Trophoblast cell (in vitro differentiated cells and primary cell): ENCODE data around the gene FLRT2.
A peak's percentile ranks its signal among the peaks of the same experiment; 100 is the strongest.

Source experiments
- DNase-seq, 2 donors: peaks; one replicate each; pipeline ENCODE4 v3.0.0-alpha.2; 2016
- H2AFZ ChIP-seq: 2 replicates; pipeline ENCODE4 v1.6.1; 2013; ENCODE audit warnings: low read length, moderate library complexity, mild to moderate bottlenecking; ENCODE audit not compliant: insufficient read depth, poor library complexity
- H2AK5ac ChIP-seq: 2 replicates; pipeline ENCODE4 v1.6.1; 2013; ENCODE audit warnings: mild to moderate bottlenecking, low read length
- H2BK120ac ChIP-seq: 2 replicates; pipeline ENCODE4 v1.6.1; 2013; ENCODE audit warnings: low read length, mild to moderate bottlenecking, moderate library complexity; ENCODE audit not compliant: insufficient read depth, poor library complexity
- H2BK12ac ChIP-seq: 2 replicates; pipeline ENCODE4 v1.6.1; 2013; ENCODE audit warnings: mild to moderate bottlenecking, low read length, moderate library complexity
- H2BK5ac ChIP-seq: 2 replicates; pipeline ENCODE4 v1.6.1; 2013; ENCODE audit warnings: low read length, low read depth, moderate library complexity, mild to moderate bottlenecking; ENCODE audit not compliant: poor library complexity
- H3K14ac ChIP-seq: 2 replicates; pipeline ENCODE4 v1.6.1; 2013; ENCODE audit warnings: mild to moderate bottlenecking, low read length
- H3K18ac ChIP-seq: 2 replicates; pipeline ENCODE4 v1.6.1; 2013; ENCODE audit warnings: mild to moderate bottlenecking, low read length
- H3K23ac ChIP-seq: 2 replicates; pipeline ENCODE4 v1.6.1; 2013; ENCODE audit warnings: low read length
- H3K27ac ChIP-seq: 2 replicates; pipeline ENCODE4 v1.5.1; 2013; ENCODE audit warnings: low read depth, mild to moderate bottlenecking, inconsistent platforms, low read length, moderate library complexity
- H3K27me3 ChIP-seq: 2 replicates; pipeline ENCODE4 v1.6.1; 2013; ENCODE audit warnings: inconsistent platforms, mild to moderate bottlenecking, low read length, moderate library complexity; ENCODE audit not compliant: insufficient read depth
- H3K36me3 ChIP-seq, 2 experiments: 1 replicate in 1 of 2; 2 replicates in 1 of 2; pipeline ENCODE4 v1.6.1; 2013; ENCODE audit warnings: low read length in 2 of 2, mild to moderate bottlenecking in 2 of 2, moderate library complexity in 1 of 2; ENCODE audit not compliant: insufficient read depth in 2 of 2, control insufficient read depth in 1 of 2
- H3K4ac ChIP-seq: 2 replicates; pipeline ENCODE4 v1.6.1; 2013; ENCODE audit warnings: low read depth, mild to moderate bottlenecking, low read length, moderate library complexity
- H3K4me1 ChIP-seq, 2 experiments: 1 replicate in 1 of 2; 2 replicates in 1 of 2; pipeline ENCODE4 v1.6.1; 2013; ENCODE audit warnings: low read length in 2 of 2, mild to moderate bottlenecking in 2 of 2, moderate library complexity in 1 of 2; ENCODE audit not compliant: insufficient read depth in 2 of 2, control insufficient read depth in 1 of 2
- H3K4me2 ChIP-seq: 2 replicates; pipeline ENCODE4 v1.6.1; 2013; ENCODE audit warnings: inconsistent platforms, mild to moderate bottlenecking, low read length, moderate library complexity
- H3K4me3 ChIP-seq: 2 replicates; pipeline ENCODE4 v1.5.1; 2013; ENCODE audit warnings: mild to moderate bottlenecking, low read depth, low read length, inconsistent platforms
- H3K79me1 ChIP-seq: one replicate; pipeline ENCODE4 v1.6.1; 2013; ENCODE audit warnings: low read length
- H3K79me2 ChIP-seq: 2 replicates; pipeline ENCODE4 v1.6.1; 2013; ENCODE audit warnings: low read length, mild to moderate bottlenecking; ENCODE audit not compliant: control insufficient read depth, insufficient read depth, poor library complexity
- H3K9ac ChIP-seq: 2 replicates; pipeline ENCODE4 v1.6.1; 2013; ENCODE audit warnings: mild to moderate bottlenecking, low read length
- H3K9me3 ChIP-seq: 2 replicates; pipeline ENCODE4 v1.6.1; 2013; ENCODE audit warnings: low read depth, mild to moderate bottlenecking, control low read depth, inconsistent platforms, low read length; ENCODE audit not compliant: insufficient read depth
- H4K12ac ChIP-seq: 2 replicates; pipeline ENCODE4 v1.6.1; 2013; ENCODE audit warnings: low read depth, mild to moderate bottlenecking, low read length, moderate library complexity
- H4K8ac ChIP-seq: 2 replicates; pipeline ENCODE4 v1.6.1; 2013; ENCODE audit warnings: low read depth, mild to moderate bottlenecking, low read length, moderate library complexity
- H4K91ac ChIP-seq: one replicate; pipeline ENCODE4 v1.6.1; 2013; ENCODE audit warnings: low read depth, mild to moderate bottlenecking, low read length, moderate library complexity
- WGBS: extraction: QIAGEN DNeasy Blood & Tissue Kit; methylation state at CpG from one replicate; pipeline ENCODE4 v1.1.7; 2013; ENCODE audit warnings: missing lambda C conversion rate; ENCODE audit not compliant: insufficient read length, insufficient coverage; ENCODE audit errors: extremely low coverage; 5-methylcytosine and 5-hydroxymethylcytosine counted together

The FLRT2 gene

DNA sequence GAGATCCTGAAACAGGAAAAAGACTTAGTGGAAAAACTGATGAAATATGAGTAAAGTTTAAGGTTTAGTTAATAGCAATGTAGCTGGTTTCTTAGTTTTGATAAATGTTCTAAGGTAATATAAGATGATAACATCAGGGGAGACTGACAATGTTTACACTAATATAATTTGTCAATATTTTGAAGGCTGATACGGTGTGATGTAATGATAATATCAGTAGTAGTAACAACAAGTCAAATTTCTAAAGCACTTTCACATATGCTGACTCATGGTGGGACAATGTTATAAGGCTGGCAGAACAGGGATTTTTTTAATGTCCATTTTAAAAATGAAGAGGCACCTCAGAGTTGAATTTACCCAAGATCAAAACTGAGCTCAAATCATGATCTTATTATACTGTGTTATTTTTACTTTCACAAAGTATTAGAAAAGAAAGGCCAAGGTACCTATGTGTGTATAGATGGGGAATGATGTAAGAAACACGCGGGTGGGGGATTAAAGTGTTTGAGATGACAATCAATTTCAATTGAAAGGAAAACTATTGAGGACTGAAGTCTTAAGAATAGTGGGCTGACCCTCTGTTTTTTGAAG is 2.4 kb upstream of the FLRT2 start:
- H2AK5ac ChIP-seq = no peak overlapping the region
- no peak overlapping the region for H4K12ac ChIP-seq
- no peak overlapping the region for H3K14ac ChIP-seq
- H3K9ac ChIP-seq = no peak overlapping the region
- H2AFZ ChIP-seq = no peak overlapping the region
- H3K36me3 ChIP-seq = no peaks in the 10 kb centered on the region
- H2BK12ac ChIP-seq = no peak overlapping the region
- no peak overlapping the region for H3K18ac ChIP-seq
- H3K4me1 ChIP-seq = peaks cover 8 to 14% of the 10 kb centered on the region in 2 experiments
- no peak overlapping the region for H3K4me2 ChIP-seq
- WGBS = no CpG with 5 or more reads among the region's 3 CpGs
- no peak overlapping the region for H3K27ac ChIP-seq
- no peak overlapping the region for H3K4ac ChIP-seq
- H3K79me2 ChIP-seq = no peaks in the 10 kb centered on the region
- peaks cover 2% of the 10 kb centered on the region for H3K9me3 ChIP-seq
- H2BK5ac ChIP-seq = no peak overlapping the region
- H3K4me3 ChIP-seq = no peak overlapping the region
- H4K91ac ChIP-seq = no peak overlapping the region
- no peak overlapping the region for H4K8ac ChIP-seq
- no peak overlapping the region for H2BK120ac ChIP-seq
- H3K79me1 ChIP-seq = peaks cover 7% of the 10 kb centered on the region
- H3K23ac ChIP-seq = no peak overlapping the region
- H3K27me3 ChIP-seq = peaks cover 19% of the 10 kb centered on the region
- no peak for DNase-seq

GRCh38 chr14:85528080-85528896 is 1.7 kb upstream of the FLRT2 start:
- peaks cover 2% of the 10 kb centered on the region for H3K9me3 ChIP-seq
- DNase-seq = no peak
- H3K27ac ChIP-seq = no peak overlapping the region
- no peak overlapping the region for H3K4ac ChIP-seq
- no peak overlapping the region for H4K12ac ChIP-seq
- no peak overlapping the region for H3K9ac ChIP-seq
- no CpG with 5 or more reads among the region's 7 CpGs for WGBS
- H3K27me3 ChIP-seq = peaks cover 21% of the 10 kb centered on the region
- H3K4me2 ChIP-seq = peak overlapping the region; percentile 82
- H3K14ac ChIP-seq = no peak overlapping the region
- H4K91ac ChIP-seq = no peak overlapping the region
- H4K8ac ChIP-seq = no peak overlapping the region
- no peak overlapping the region for H2AFZ ChIP-seq
- H3K79me1 ChIP-seq = peaks cover 8% of the 10 kb centered on the region
- peaks cover 1% of the 10 kb centered on the region for H3K79me2 ChIP-seq
- no peak overlapping the region for H3K18ac ChIP-seq
- H3K23ac ChIP-seq = no peak overlapping the region
- H3K4me1 ChIP-seq = peaks cover 8 to 16% of the 10 kb centered on the region in 2 experiments
- H2AK5ac ChIP-seq = no peak overlapping the region
- no peak overlapping the region for H2BK5ac ChIP-seq
- no peak overlapping the region for H2BK120ac ChIP-seq
- no peak overlapping the region for H2BK12ac ChIP-seq
- no peaks in the 10 kb centered on the region for H3K36me3 ChIP-seq
- no peak overlapping the region for H3K4me3 ChIP-seq

GRCh38 chr14:85528897-85529631 is 880 bp upstream of the FLRT2 start:
- Histone ChIP-seq H4K8ac (no peak overlapping the region), H3K9me3 (peaks cover 2% of the 10 kb centered on the region), H3K18ac (no peak overlapping the region), H3K14ac (no peak overlapping the region), H3K79me2 (peaks cover 5% of the 10 kb centered on the region), H3K23ac (no peak overlapping the region), H2BK120ac (no peak overlapping the region), H2BK12ac (no peak overlapping the region), H4K91ac (no peak overlapping the region), H3K79me1 (peaks cover 12% of the 10 kb centered on the region), H2AK5ac (no peak overlapping the region), H2AFZ (no peak overlapping the region), H3K4me3 (peak overlapping the region; percentile 64), H4K12ac (no peak overlapping the region), H3K9ac (no peak overlapping the region), H3K4ac (no peak overlapping the region), H3K4me1 (peaks cover 8 to 16% of the 10 kb centered on the region in 2 experiments), H3K27me3 (peaks cover 29% of the 10 kb centered on the region), H3K27ac (no peak overlapping the region), H3K4me2 (peak overlapping the region; percentile 82), H2BK5ac (no peak overlapping the region), H3K36me3 (no peaks in the 10 kb centered on the region)
- WGBS = no CpG with 5 or more reads among the region's 29 CpGs
- peak in 1 of 2 donors; percentile 10 for DNase-seq

DNA sequence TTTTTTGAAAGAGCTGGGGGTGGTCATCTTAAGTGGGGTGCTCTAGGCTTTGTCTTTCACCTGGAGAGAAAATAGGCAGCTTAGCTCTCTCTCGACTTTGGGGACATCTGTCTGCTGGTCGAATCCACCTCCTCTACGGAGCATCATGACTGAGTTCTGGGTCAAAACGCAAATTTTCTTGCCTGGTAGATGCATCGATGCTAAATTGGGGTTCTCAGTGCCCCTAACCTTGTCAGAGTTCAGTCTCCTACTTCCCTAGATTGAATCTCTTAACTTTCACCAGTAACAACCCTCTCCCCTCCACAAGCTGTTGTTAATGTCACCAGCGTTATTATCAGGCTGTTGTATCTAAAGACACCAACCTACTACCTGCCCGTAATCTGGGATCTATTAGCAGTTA is 682 bp downstream of the FLRT2 start:
- H4K91ac ChIP-seq = no peak overlapping the region
- H3K79me2 ChIP-seq = peaks cover 5% of the 10 kb centered on the region
- no CpG with 5 or more reads among the region's 7 CpGs for WGBS
- H3K9ac ChIP-seq = peak overlapping the region; percentile 25
- peaks cover 12% of the 10 kb centered on the region for H3K79me1 ChIP-seq
- no peak overlapping the region for H3K18ac ChIP-seq
- no peak overlapping the region for H2BK12ac ChIP-seq
- H3K14ac ChIP-seq = no peak overlapping the region
- H3K4ac ChIP-seq = no peak overlapping the region
- H3K36me3 ChIP-seq = no peaks in the 10 kb centered on the region
- no peak overlapping the region for H2BK120ac ChIP-seq
- no peak overlapping the region for H2AFZ ChIP-seq
- H3K27ac ChIP-seq = no peak overlapping the region
- peaks cover 8 to 16% of the 10 kb centered on the region in 2 experiments for H3K4me1 ChIP-seq
- peak overlapping the region; percentile 45 for H3K4me3 ChIP-seq
- no peak overlapping the region for H2AK5ac ChIP-seq
- H3K4me2 ChIP-seq = peak overlapping the region; percentile 82
- peaks cover 37% of the 10 kb centered on the region for H3K27me3 ChIP-seq
- H4K8ac ChIP-seq = no peak overlapping the region
- H3K9me3 ChIP-seq = peaks cover 2% of the 10 kb centered on the region
- no peak for DNase-seq
- H4K12ac ChIP-seq = no peak overlapping the region
- H2BK5ac ChIP-seq = no peak overlapping the region
- no peak overlapping the region for H3K23ac ChIP-seq
